MM.1S (cell line): ENCODE data around the gene MPRIP.

Experiments
- CTCF ChIP-seq: fragments of 300-600 bp; sonication (generic); IDR thresholded peaks from 2 replicates; pipeline ENCODE4 v1.5.1; 2016; ENCODE audit warnings: antibody characterized with exemption, low read length, mixed read lengths
- EZH2 ChIP-seq: fragments of 300-600 bp; sonication (generic); optimal IDR thresholded peaks from 2 replicates; pipeline ENCODE3; 2017; ENCODE audit warnings: low read depth, mild to moderate bottlenecking, antibody characterized with exemption, low read length, mixed read lengths

GRCh38 chr17:17204635-17205231 lies 162.5 kb downstream of the MPRIP start:
- TF ChIP-seq CTCF (no peak), EZH2 (no peak)
